ENCODE results near the gene SLC22A8.

Gene SLC22A8

DNA sequence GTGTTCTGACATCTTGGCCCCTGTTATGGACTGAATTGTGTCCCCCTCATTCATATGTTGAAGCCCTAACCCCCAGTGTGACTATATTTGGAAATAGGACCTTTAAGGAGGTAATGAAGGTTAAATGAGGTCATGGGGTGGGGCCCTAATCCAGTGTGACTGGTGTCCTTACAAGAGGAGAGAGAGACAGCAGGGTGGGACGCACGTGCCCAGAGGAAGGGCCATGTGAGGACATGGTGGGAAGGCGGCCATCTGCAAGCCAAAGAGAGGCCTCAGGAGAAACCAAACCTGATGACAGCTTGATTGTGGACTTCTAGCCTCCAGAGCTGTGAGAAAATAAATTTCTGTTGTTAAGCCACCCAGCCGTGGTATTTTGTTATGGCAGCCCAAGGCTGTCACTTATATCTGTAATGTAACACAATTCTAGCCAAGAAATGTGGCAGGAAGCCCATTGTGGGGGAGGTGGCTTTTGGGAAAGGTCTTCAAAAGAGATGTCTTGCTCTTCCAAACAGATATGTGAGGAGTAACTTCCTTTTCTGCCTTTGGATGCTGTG is 54.5 kb downstream of the SLC22A8 start:
- no peak overlapping the region for H3K27ac ChIP-seq
- CTCF ChIA-PET = no interaction called here
- DNase-seq (ENCODE audit: low spot score) = no peak
- POLR2A ChIA-PET (ENCODE audit: low non-redundant PET) = no interaction called here
- TF ChIP-seq, protein P1, sequence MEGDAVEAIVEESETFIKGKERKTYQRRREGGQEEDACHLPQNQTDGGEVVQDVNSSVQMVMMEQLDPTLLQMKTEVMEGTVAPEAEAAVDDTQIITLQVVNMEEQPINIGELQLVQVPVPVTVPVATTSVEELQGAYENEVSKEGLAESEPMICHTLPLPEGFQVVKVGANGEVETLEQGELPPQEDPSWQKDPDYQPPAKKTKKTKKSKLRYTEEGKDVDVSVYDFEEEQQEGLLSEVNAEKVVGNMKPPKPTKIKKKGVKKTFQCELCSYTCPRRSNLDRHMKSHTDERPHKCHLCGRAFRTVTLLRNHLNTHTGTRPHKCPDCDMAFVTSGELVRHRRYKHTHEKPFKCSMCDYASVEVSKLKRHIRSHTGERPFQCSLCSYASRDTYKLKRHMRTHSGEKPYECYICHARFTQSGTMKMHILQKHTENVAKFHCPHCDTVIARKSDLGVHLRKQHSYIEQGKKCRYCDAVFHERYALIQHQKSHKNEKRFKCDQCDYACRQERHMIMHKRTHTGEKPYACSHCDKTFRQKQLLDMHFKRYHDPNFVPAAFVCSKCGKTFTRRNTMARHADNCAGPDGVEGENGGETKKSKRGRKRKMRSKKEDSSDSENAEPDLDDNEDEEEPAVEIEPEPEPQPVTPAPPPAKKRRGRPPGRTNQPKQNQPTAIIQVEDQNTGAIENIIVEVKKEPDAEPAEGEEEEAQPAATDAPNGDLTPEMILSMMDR (conservative IDR thresholded peaks at IDR 0.05; ENCODE audit: low read depth) = no peak

DNA sequence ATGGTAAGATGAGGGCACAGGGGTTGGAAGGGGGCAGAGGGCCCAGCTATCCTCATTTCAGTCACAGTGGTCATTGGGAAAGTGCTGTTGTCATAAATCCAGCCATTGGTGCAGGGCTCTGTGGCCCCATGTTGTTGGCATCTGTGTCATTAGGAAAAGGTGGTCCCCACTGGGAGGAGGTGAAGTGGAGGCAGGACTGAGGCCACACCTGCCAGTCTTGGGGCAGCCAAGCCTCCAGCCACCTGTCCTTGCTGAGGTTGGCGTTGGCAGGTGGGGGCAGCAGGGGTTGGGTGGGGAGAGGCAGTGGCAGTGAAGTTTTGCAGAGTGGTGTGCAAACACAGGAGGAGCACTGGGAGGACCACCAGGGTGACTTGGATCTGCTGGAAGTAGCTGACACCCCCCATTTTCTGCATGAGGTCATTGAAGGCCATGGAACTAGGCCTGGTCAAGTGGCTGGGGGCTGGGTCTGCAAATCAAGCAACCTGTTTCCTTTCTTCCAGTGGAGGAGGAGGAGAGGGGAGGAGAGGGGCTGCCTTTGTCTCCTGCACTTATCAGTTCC is 56.1 kb downstream of the SLC22A8 start:
- no peak for DNase-seq (ENCODE audit: low spot score)
- CTCF ChIA-PET = interaction anchor here (0.9 kb wide), 1 partner anchor 54 kb away, joined by 3 read pairs; no protein-coding TSS in a partner anchor
- TF ChIP-seq, protein P1 (conservative IDR thresholded peaks at IDR 0.05; ENCODE audit: low read depth) = no peak
- no peak overlapping the region for H3K27ac ChIP-seq
- POLR2A ChIA-PET (ENCODE audit: low non-redundant PET) = no interaction called here

DNA sequence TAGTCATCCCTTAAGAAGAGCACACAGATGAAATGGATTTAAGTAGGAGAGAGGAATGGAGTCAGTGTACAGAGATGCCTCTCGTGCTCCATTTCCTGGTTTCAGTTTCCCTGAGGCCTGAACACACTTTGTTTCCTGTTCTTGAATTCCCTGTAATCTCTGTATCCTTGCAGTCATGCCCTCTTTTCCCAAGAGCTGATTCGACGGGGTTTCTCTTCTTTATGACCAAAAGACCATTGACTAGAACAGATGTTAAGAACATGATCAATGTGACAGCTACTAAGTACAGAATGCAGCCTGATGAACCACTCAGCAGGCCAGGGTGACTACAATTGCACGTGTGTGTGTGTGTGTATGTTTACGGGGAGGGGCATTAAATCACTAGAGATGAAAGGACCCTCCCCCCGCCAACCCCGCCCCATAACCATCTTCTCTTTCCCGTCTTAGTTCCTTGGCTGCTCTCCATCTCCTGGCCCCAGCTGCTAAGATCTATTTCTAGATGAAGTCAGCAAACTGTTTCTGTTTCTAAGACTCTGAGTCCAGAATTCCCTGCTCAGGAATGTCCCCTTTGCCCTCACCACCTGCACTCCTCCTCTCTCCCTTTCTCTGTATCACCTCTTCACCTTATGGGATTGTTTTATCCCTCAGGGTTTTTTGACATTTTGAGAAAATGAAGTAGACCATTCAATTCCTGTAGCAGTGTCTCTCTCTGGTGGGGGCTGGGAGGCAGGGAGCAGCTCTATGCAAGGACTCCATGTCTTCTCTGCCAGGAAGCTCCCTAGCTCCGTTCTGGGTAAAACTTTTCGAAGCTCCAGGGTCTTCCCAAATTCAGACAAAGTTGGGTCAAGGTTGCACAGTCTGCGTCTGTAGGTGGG is 56.9 kb downstream of the SLC22A8 start:
- CTCF ChIA-PET = interaction anchor here (0.9 kb wide), 1 partner anchor 53 kb away, joined by 3 read pairs; no protein-coding TSS in a partner anchor
- DNase-seq (ENCODE audit: low spot score) = no peak
- TF ChIP-seq, protein P1 (conservative IDR thresholded peaks at IDR 0.05; ENCODE audit: low read depth) = no peak
- no peak overlapping the region for H3K27ac ChIP-seq
- POLR2A ChIA-PET (ENCODE audit: low non-redundant PET) = interaction anchor here (0.7 kb wide), 1 partner anchor 14 kb away, joined by 3 read pairs; no protein-coding TSS in a partner anchor

DNA sequence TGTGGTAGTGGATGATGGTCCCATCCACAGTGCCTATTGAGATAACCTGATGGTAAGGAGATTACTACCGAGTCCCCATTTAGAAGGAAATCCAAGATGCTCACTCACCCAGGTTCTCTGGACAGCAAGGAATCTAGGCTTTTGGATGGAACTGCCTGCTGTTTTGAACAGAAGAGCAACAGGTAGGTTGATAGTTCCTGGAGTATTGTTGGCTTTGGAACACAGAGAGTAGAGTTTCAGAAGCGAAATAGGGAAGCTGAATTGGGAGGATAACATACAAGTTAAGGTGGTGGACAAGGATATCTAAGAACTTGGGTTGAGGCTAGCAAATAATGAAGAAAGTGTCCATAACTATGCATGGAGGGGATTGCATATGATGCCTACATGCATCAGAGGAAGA is 58.5 kb downstream of the SLC22A8 start:
- no peak overlapping the region for H3K27ac ChIP-seq
- TF ChIP-seq, protein P1 (conservative IDR thresholded peaks at IDR 0.05; ENCODE audit: low read depth) = no peak
- POLR2A ChIA-PET (ENCODE audit: low non-redundant PET) = no interaction called here
- CTCF ChIA-PET = no interaction called here
- DNase-seq (ENCODE audit: low spot score) = no peak

DNA sequence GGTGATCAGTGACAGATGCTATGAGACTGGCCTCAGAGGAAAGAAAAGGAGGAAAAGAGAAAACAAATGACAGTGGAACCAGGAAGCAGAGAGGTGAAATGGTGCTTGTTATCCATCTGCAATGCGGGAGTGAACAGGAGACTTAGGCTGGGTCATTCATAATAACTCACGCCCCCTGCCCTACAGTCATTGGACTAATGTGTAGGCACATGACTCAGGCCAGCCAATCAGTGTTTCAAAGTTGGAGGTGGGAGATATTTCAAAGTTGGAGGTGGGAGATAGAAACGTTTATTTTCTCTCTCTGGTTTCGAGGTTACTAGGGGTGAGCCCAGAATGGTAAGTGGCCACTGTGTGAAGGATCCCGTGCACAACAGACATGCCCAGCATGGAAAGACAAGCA is 61.2 kb downstream of the SLC22A8 start:
- DNase-seq (ENCODE audit: low spot score) = no peak
- no peak overlapping the region for H3K27ac ChIP-seq
- POLR2A ChIA-PET (ENCODE audit: low non-redundant PET) = no interaction called here
- CTCF ChIA-PET = no interaction called here
- TF ChIP-seq, protein P1 (conservative IDR thresholded peaks at IDR 0.05; ENCODE audit: low read depth) = no peak

DNA sequence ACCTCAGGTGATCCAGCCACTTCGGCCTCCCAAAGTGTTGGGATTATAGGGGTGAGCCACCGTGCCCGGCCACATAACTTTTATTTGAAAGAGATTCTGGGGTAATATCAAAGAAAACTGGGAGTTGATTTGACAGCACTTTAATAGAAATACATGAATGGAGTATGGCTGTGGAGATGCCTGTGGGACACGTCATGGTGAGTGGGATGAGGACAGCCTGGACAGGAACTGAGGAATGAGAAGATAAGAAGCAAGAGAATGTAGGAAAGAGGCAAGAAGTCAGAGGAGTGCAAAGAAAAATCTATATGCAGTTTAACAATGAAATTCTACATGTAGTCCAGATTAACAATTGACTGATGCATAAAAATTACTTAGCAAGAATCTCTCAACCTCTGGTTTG is 61.8 kb downstream of the SLC22A8 start:
- ChIA-PET POLR2A (ENCODE audit: low non-redundant PET) (no interaction called here), CTCF (no interaction called here)
- H3K27ac ChIP-seq = no peak overlapping the region
- TF ChIP-seq, protein P1 (conservative IDR thresholded peaks at IDR 0.05; ENCODE audit: low read depth) = no peak
- no peak for DNase-seq (ENCODE audit: low spot score)
